H9 (cell line): Measurements from ENCODE around the gene NCK1. TPM values are rescaled to one million over a fixed set of nuclear protein-coding genes. Genes with fewer than 3 reads are reported as not detected.

ENCODE experiments used
- DNase-seq: peaks from one replicate; pipeline ENCODE4 v3.0.0-alpha.2; 2017
- H2AFZ ChIP-seq: one replicate; pipeline ENCODE4 v1.6.1; 2013; ENCODE audit warnings: mild to moderate bottlenecking, low read length, control low read depth, moderate library complexity
- H2AK5ac ChIP-seq: 2 replicates; pipeline ENCODE4 v1.6.1; 2013; ENCODE audit warnings: low read length, control low read depth, mixed read lengths; ENCODE audit not compliant: insufficient read length
- H2BK120ac ChIP-seq: one replicate; pipeline ENCODE4 v1.6.1; 2013; ENCODE audit warnings: low read depth, mild to moderate bottlenecking, low read length, control low read depth, inconsistent platforms; ENCODE audit not compliant: poor library complexity, severe bottlenecking
- H2BK12ac ChIP-seq: 2 replicates; pipeline ENCODE4 v1.6.1; 2013; ENCODE audit warnings: low read length, control low read depth, mixed read lengths, low read depth; ENCODE audit not compliant: insufficient read length
- H2BK15ac ChIP-seq: 2 replicates; pipeline ENCODE4 v1.6.1; 2013; ENCODE audit warnings: low read depth, low read length, control low read depth
- H2BK20ac ChIP-seq: one replicate; pipeline ENCODE4 v1.6.1; 2013; ENCODE audit warnings: low read depth, mild to moderate bottlenecking, low read length, control low read depth, inconsistent platforms; ENCODE audit not compliant: poor library complexity, severe bottlenecking
- H2BK5ac ChIP-seq: 2 replicates; pipeline ENCODE4 v1.6.1; 2013; ENCODE audit warnings: low read length, control low read depth, mixed read lengths; ENCODE audit not compliant: insufficient read length
- H3K14ac ChIP-seq: 2 replicates; pipeline ENCODE4 v1.6.1; 2013; ENCODE audit warnings: low read length, control low read depth; ENCODE audit not compliant: insufficient read depth
- H3K18ac ChIP-seq: 2 replicates; pipeline ENCODE4 v1.6.1; 2013; ENCODE audit warnings: low read depth, mild to moderate bottlenecking, mixed read lengths, low read length, control low read depth; ENCODE audit not compliant: insufficient read length
- H3K23ac ChIP-seq: 2 replicates; pipeline ENCODE4 v1.6.1; 2013; ENCODE audit warnings: low read length, control low read depth, mixed read lengths, low read depth; ENCODE audit not compliant: insufficient read length
- H3K23me2 ChIP-seq: 2 replicates; pipeline ENCODE4 v1.6.1; 2013; ENCODE audit warnings: low read depth, mild to moderate bottlenecking, mixed read lengths, low read length, control low read depth; ENCODE audit not compliant: insufficient read length, poor library complexity, severe bottlenecking
- H3K27ac ChIP-seq: 2 replicates; pipeline ENCODE4 v1.5.1; 2013; ENCODE audit warnings: low read length, control low read depth, mixed read lengths, low read depth; ENCODE audit not compliant: insufficient read length
- H3K27me3 ChIP-seq: 2 replicates; pipeline ENCODE4 v1.6.1; 2013; ENCODE audit warnings: low read length, control low read depth, inconsistent platforms; ENCODE audit not compliant: insufficient read depth
- H3K4ac ChIP-seq: 2 replicates; pipeline ENCODE4 v1.6.1; 2013; ENCODE audit warnings: low read depth, mild to moderate bottlenecking, control low read depth, inconsistent platforms, low read length, moderate library complexity
- H3K4me1 ChIP-seq: 2 replicates; pipeline ENCODE4 v1.6.1; 2013; ENCODE audit warnings: low read length, control low read depth, inconsistent platforms; ENCODE audit not compliant: insufficient read depth
- H3K4me2 ChIP-seq: 2 replicates; pipeline ENCODE4 v1.6.1; 2013; ENCODE audit warnings: low read length, control low read depth, mixed read lengths; ENCODE audit not compliant: insufficient read length, insufficient read depth
- H3K56ac ChIP-seq: 2 replicates; pipeline ENCODE4 v1.6.1; 2013; ENCODE audit warnings: low read depth, mild to moderate bottlenecking, mixed read lengths, low read length, control low read depth; ENCODE audit not compliant: insufficient read length
- H3K79me1 ChIP-seq: 2 replicates; pipeline ENCODE4 v1.6.1; 2013; ENCODE audit warnings: low read depth, mild to moderate bottlenecking, moderate library complexity, low read length, control low read depth, inconsistent platforms; ENCODE audit not compliant: insufficient read depth, poor library complexity, severe bottlenecking
- H3K79me2 ChIP-seq: 2 replicates; pipeline ENCODE4 v1.6.1; 2013; ENCODE audit warnings: low read length, control low read depth, inconsistent platforms; ENCODE audit not compliant: insufficient read depth
- H3K9ac ChIP-seq: 2 replicates; pipeline ENCODE4 v1.6.1; 2013; ENCODE audit warnings: low read length, control low read depth, mixed read lengths; ENCODE audit not compliant: insufficient read length; ENCODE audit errors: extremely low read depth
- H3K9me3 ChIP-seq: one replicate; pipeline ENCODE4 v1.6.1; 2013; ENCODE audit warnings: low read depth, low read length, inconsistent platforms; ENCODE audit not compliant: control insufficient read depth
- H3T11ph ChIP-seq: one replicate; pipeline ENCODE4 v1.6.1; 2013; ENCODE audit warnings: mild to moderate bottlenecking, low read length, control low read depth, inconsistent platforms
- H4K20me1 ChIP-seq: one replicate; pipeline ENCODE4 v1.6.1; 2013; ENCODE audit not compliant: control insufficient read depth, insufficient read length, insufficient read depth
- H4K5ac ChIP-seq: 2 replicates; pipeline ENCODE4 v1.6.1; 2013; ENCODE audit warnings: low read depth, mild to moderate bottlenecking, mixed read lengths, low read length, control low read depth; ENCODE audit not compliant: insufficient read length
- H4K8ac ChIP-seq: replicated peaks from 2 replicates; pipeline ENCODE4 v1.6.1; 2013; ENCODE audit warnings: low read length, control low read depth, mixed read lengths, low read depth; ENCODE audit not compliant: insufficient read length
- H4K91ac ChIP-seq: 2 replicates; pipeline ENCODE4 v1.6.1; 2013; ENCODE audit warnings: low read depth, mild to moderate bottlenecking, moderate library complexity, mixed read lengths, low read length, control low read depth; ENCODE audit not compliant: insufficient read length
- H3K27ac Mint-ChIP-seq, 3 experiments: 2 replicates in 2 of 3; 3 replicates in 1 of 3; pipeline ENCODE4 v1.8.0; 2020 to 2021; ENCODE audit warnings: mixed read lengths in 3 of 3, mild to moderate bottlenecking in 1 of 3, moderate library complexity in 1 of 3
- H3K27me3 Mint-ChIP-seq: 2 replicates; pipeline ENCODE4 v1.8.0; 2021; ENCODE audit warnings: low read depth, mild to moderate bottlenecking, moderate library complexity, mixed read lengths
- H3K36me3 Mint-ChIP-seq, 3 experiments: 2 replicates in 2 of 3; 3 replicates in 1 of 3; pipeline ENCODE4 v1.8.0; 2020 to 2021; ENCODE audit warnings: low read depth in 3 of 3, mixed read lengths in 3 of 3; ENCODE audit not compliant: insufficient read depth in 1 of 3
- H3K4me1 Mint-ChIP-seq, 2 experiments: 2 replicates each; pipeline ENCODE4 v1.8.0; 2020; ENCODE audit warnings: mixed read lengths in 2 of 2
- H3K4me3 Mint-ChIP-seq, 2 experiments: 2 replicates in 1 of 2; 3 replicates in 1 of 2; pipeline ENCODE4 v1.8.0; 2020 to 2021; ENCODE audit warnings: mild to moderate bottlenecking in 2 of 2, mixed read lengths in 2 of 2, moderate library complexity in 1 of 2
- H3K9me3 Mint-ChIP-seq, 2 experiments: 2 replicates in 1 of 2; 3 replicates in 1 of 2; pipeline ENCODE4 v1.8.0; 2020; ENCODE audit warnings: mild to moderate bottlenecking in 2 of 2, mixed read lengths in 2 of 2, moderate library complexity in 1 of 2
- WGBS: extraction: QIAGEN DNeasy Blood & Tissue Kit; methylation state at CpG from one replicate; pipeline ENCODE4 v1.1.7; 2013; ENCODE audit warnings: missing lambda C conversion rate, low lambda C conversion rate, mixed read lengths; ENCODE audit not compliant: insufficient read length; ENCODE audit errors: extremely low coverage; 5-methylcytosine and 5-hydroxymethylcytosine counted together
- total RNA-seq: library from RNA; stranded (reverse); gene quantifications from 2 replicates; pipeline ENCODE4 v1.2.1, GENCODE V29; 2021
- TF ChIP-seq, protein P1 (sequence below): fragments of 200-600 bp; sonication (generic); conservative IDR thresholded peaks from 3 replicates; pipeline ENCODE4 v1.8.0; 2021; ENCODE audit warnings: antibody characterized with exemption, mild to moderate bottlenecking

Gene NCK1
- total RNA-seq, 1 experiment from 2014 or later: 26.4 TPM

GRCh38 chr3:136920904-136921611 is 59.0 kb downstream of the NCK1 start:
- Histone ChIP-seq H4K91ac (no peak overlapping the region), H2BK15ac (no peak overlapping the region), H2BK20ac (no peak overlapping the region), H4K5ac (no peak overlapping the region), H2BK120ac (no peak overlapping the region), H2BK5ac (no peak overlapping the region), H3K9ac (no peak overlapping the region), H3K4me1 (no peaks in the 10 kb centered on the region), H3K4me2 (no peak overlapping the region), H2AFZ (no peak overlapping the region), H2BK12ac (no peak overlapping the region), H4K8ac (no peak overlapping the region), H3K9me3 (no peaks in the 10 kb centered on the region), H2AK5ac (no peak overlapping the region), H3K27me3 (no peaks in the 10 kb centered on the region), H3T11ph (no peak overlapping the region), H3K79me2 (peaks cover 2% of the 10 kb centered on the region; the same call in 1 of the 2 replicates), H3K18ac (no peak overlapping the region), H3K23ac (no peak overlapping the region), H3K27ac (no peak overlapping the region), H3K56ac (no peak overlapping the region), H3K79me1 (no peaks in the 10 kb centered on the region), H4K20me1 (no peaks in the 10 kb centered on the region), H3K23me2 (no peaks in the 10 kb centered on the region), H3K4ac (no peak overlapping the region), H3K14ac (no peak overlapping the region)
- TF ChIP-seq, protein P1, sequence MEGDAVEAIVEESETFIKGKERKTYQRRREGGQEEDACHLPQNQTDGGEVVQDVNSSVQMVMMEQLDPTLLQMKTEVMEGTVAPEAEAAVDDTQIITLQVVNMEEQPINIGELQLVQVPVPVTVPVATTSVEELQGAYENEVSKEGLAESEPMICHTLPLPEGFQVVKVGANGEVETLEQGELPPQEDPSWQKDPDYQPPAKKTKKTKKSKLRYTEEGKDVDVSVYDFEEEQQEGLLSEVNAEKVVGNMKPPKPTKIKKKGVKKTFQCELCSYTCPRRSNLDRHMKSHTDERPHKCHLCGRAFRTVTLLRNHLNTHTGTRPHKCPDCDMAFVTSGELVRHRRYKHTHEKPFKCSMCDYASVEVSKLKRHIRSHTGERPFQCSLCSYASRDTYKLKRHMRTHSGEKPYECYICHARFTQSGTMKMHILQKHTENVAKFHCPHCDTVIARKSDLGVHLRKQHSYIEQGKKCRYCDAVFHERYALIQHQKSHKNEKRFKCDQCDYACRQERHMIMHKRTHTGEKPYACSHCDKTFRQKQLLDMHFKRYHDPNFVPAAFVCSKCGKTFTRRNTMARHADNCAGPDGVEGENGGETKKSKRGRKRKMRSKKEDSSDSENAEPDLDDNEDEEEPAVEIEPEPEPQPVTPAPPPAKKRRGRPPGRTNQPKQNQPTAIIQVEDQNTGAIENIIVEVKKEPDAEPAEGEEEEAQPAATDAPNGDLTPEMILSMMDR: no peak
- Mint-ChIP-seq H3K4me3 (no peak overlapping the region), H3K36me3 (peaks cover 0 to 8% (median 0%) of the 10 kb centered on the region in 3 experiments; a peak in 1 of 7 replicates), H3K27me3 (no peaks in the 10 kb centered on the region), H3K9me3 (no peaks in the 10 kb centered on the region), H3K4me1 (peaks cover 13 to 16% of the 10 kb centered on the region in 2 experiments), H3K27ac (no peak overlapping the region)
- no peak for DNase-seq
- WGBS: no CpG with 5 or more reads among the region's 4 CpGs
